Liver (tissue), 9 donors: ENCODE measurements around the gene RYR3. TPM values are rescaled to one million over a fixed set of nuclear protein-coding genes. Genes with fewer than 3 reads are reported as not detected.

Source experiments
- DNase-seq: peaks from one replicate; pipeline ENCODE4 v3.0.0-alpha.2; 2017; ENCODE audit warnings: low spot score
- H3K27ac ChIP-seq, 2 donors: one replicate each; pipeline ENCODE4 v1.7.0; 2013; ENCODE audit warnings: inconsistent platforms in 2 of 2, low read length in 2 of 2, control low read depth in 1 of 2, low read depth in 1 of 2, mild to moderate bottlenecking in 1 of 2
- H3K27me3 ChIP-seq, 4 donors: one replicate each; pipeline versions ENCODE4 v1.6.1 to v1.7.0; 2013; ENCODE audit warnings: low read length in 3 of 4, inconsistent platforms in 1 of 4, mild to moderate bottlenecking in 1 of 4, moderate library complexity in 1 of 4; ENCODE audit not compliant: control insufficient read depth in 4 of 4, insufficient read depth in 4 of 4
- H3K36me3 ChIP-seq, 4 donors: one replicate each; pipeline versions ENCODE4 v1.6.1 to v1.7.0; 2013; ENCODE audit warnings: low read length in 3 of 4, mild to moderate bottlenecking in 3 of 4, low read depth in 1 of 4, moderate library complexity in 1 of 4; ENCODE audit not compliant: control insufficient read depth in 4 of 4, insufficient read depth in 3 of 4
- H3K4me1 ChIP-seq, 4 donors: one replicate each; pipeline versions ENCODE4 v1.6.1 to v1.7.0; 2013; ENCODE audit warnings: low read length in 3 of 4, mild to moderate bottlenecking in 3 of 4, moderate library complexity in 1 of 4; ENCODE audit not compliant: control insufficient read depth in 4 of 4, insufficient read depth in 4 of 4
- H3K4me3 ChIP-seq, 3 donors: one replicate each; pipeline versions ENCODE4 v1.6.1 to v1.7.0; 2013; ENCODE audit warnings: low read length in 3 of 3, control low read depth in 1 of 3, low read depth in 1 of 3, mild to moderate bottlenecking in 1 of 3
- H3K9ac ChIP-seq, 2 donors: one replicate each; pipeline ENCODE4 v1.7.0; 2013; ENCODE audit warnings: low read length in 2 of 2, mild to moderate bottlenecking in 2 of 2, moderate library complexity in 2 of 2, control low read depth in 1 of 2, low read depth in 1 of 2
- H3K9me3 ChIP-seq, 4 donors: one replicate each; pipeline versions ENCODE4 v1.6.1 to v1.7.0; 2013; ENCODE audit warnings: low read length in 3 of 4; ENCODE audit not compliant: control insufficient read depth in 4 of 4
- EGR1 ChIP-seq, 2 donors: IDR thresholded peaks; 2 replicates each; pipeline ENCODE4 v1.6.1; 2016 to 2018; ENCODE audit warnings: antibody characterized with exemption in 2 of 2, low read depth in 2 of 2
- FOXA2 ChIP-seq: IDR thresholded peaks from 2 replicates; pipeline ENCODE4 v1.6.1; 2016; ENCODE audit warnings: antibody characterized with exemption
- HNF4A ChIP-seq, 2 donors: conservative IDR thresholded peaks; 2 replicates each; pipeline ENCODE4 v1.6.1; 2016; ENCODE audit warnings: antibody characterized with exemption in 2 of 2, mild to moderate bottlenecking in 2 of 2
- HNF4G ChIP-seq: IDR thresholded peaks from 2 replicates; pipeline ENCODE4 v1.6.1; 2016; ENCODE audit warnings: antibody characterized with exemption
- JUND ChIP-seq, 2 donors: IDR thresholded peaks; 2 replicates each; pipeline ENCODE4 v1.6.1; 2016; ENCODE audit warnings: antibody characterized with exemption in 2 of 2
- NR2F2 ChIP-seq: IDR thresholded peaks from 2 replicates; pipeline ENCODE4 v1.6.1; 2016; ENCODE audit warnings: antibody characterized with exemption
- RAD21 ChIP-seq, 2 donors: IDR thresholded peaks; 2 replicates each; pipeline ENCODE4 v1.6.1; 2016; ENCODE audit warnings: antibody characterized with exemption in 2 of 2, mild to moderate bottlenecking in 2 of 2
- RXRA ChIP-seq, 2 donors: IDR thresholded peaks; 2 replicates each; pipeline ENCODE4 v1.6.1; 2017 to 2018; ENCODE audit warnings: antibody characterized with exemption in 2 of 2, mild to moderate bottlenecking in 1 of 2
- SP1 ChIP-seq: IDR thresholded peaks from 2 replicates; pipeline ENCODE4 v1.6.1; 2018; ENCODE audit warnings: antibody characterized with exemption, mild to moderate bottlenecking
- TAF1 ChIP-seq: conservative IDR thresholded peaks from 2 replicates; pipeline ENCODE4 v1.6.1; 2016; ENCODE audit warnings: antibody characterized with exemption, mild to moderate bottlenecking
- YY1 ChIP-seq: IDR thresholded peaks from 2 replicates; pipeline ENCODE4 v1.6.1; 2016; ENCODE audit warnings: antibody characterized with exemption, mild to moderate bottlenecking
- WGBS: extraction: QIAGEN DNeasy Blood & Tissue Kit; methylation state at CpG from one replicate; pipeline ENCODE4 v1.1.7; 2013; 5-methylcytosine and 5-hydroxymethylcytosine counted together
- polyA plus RNA-seq, 2 donors: library from polyadenylated mRNA; stranded (reverse) in 1 of 2; unstranded in 1 of 2; fragments of 200-250 nt in 1 of 2; fragments of >200 nt in 1 of 2; fragmentation: Nextera tagmentation in 1 of 2; extraction: Ambion mirVana in 1 of 2; gene quantifications; one replicate each; pipeline versions ENCODE4 v1.2.1 to v1.2.3, GENCODE V29; 2013 to 2015
- total RNA-seq, 2 donors: library from RNA; depleted of rRNA; stranded (reverse); fragments of >200 nt; gene quantifications; one replicate each; pipeline ENCODE4 v1.2.3, GENCODE V29; 2014
- TF ChIP-seq, protein P1 (sequence below): IDR thresholded peaks from 2 replicates; pipeline ENCODE4 v1.6.1; 2016; ENCODE audit warnings: antibody characterized with exemption
- TF ChIP-seq, protein P2 (sequence below): IDR thresholded peaks from 2 replicates; pipeline ENCODE4 v1.6.1; 2016; ENCODE audit warnings: antibody characterized with exemption
- TF ChIP-seq, protein P3 (sequence below): fragments of 150-350 bp; IDR thresholded peaks from 2 replicates; pipeline ENCODE4 v1.5.1; 2017; ENCODE audit warnings: improper control_type of control experiment, low read depth, low read length; ENCODE audit not compliant: missing input control
- TF ChIP-seq, protein P4 (sequence below): IDR thresholded peaks from 2 replicates; pipeline ENCODE4 v1.6.1; 2016; ENCODE audit warnings: antibody characterized with exemption
- donor health status: healthy.
- donor health status: healthy.
- donor health status: healthy.
- donor health status: healthy.
- donor health status: healthy.

RYR3 gene
- total and polyA plus RNA-seq, 4 donors = 0.01 to 1.1 (median 0.22) TPM

DNA sequence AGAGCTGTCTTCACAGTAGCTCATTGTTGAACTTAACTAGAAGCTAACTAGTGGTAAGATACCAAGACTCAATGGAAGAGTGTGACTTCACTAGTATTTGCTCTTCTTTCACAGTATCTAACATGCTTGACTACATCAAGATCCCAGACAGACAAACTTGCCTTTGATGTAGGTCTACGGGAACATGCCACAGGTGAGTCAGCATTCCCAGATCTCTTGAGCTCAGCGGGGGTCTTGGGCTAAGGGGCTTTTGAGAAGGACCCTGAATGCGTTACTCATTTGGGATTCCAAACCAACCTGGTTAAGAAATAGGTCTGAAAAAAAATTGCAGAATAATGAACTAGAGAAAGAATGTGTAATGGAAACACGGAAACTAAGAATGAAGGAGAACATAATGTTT lies 222.4 kb downstream of the RYR3 start:
- Histone ChIP-seq H3K9ac (no peak overlapping the region), H3K27ac (no peak overlapping the region), H3K9me3 (no peaks in the 10 kb centered on the region), H3K4me3 (no peak overlapping the region), H3K27me3 (peaks cover 0 to 4% (median 0%) of the 10 kb centered on the region in 4 donors), H3K36me3 (no peaks in the 10 kb centered on the region), H3K4me1 (no peaks in the 10 kb centered on the region)
- no peak for DNase-seq
- no peak for TF ChIP-seq YY1
- no peak for TF ChIP-seq HNF4G
- no peak for TF ChIP-seq FOXA2
- no peak for TF ChIP-seq RXRA (IDR thresholded peaks at IDR 0.05)
- WGBS = 71% methylated on average over 4 of the region's 4 CpGs

DNA sequence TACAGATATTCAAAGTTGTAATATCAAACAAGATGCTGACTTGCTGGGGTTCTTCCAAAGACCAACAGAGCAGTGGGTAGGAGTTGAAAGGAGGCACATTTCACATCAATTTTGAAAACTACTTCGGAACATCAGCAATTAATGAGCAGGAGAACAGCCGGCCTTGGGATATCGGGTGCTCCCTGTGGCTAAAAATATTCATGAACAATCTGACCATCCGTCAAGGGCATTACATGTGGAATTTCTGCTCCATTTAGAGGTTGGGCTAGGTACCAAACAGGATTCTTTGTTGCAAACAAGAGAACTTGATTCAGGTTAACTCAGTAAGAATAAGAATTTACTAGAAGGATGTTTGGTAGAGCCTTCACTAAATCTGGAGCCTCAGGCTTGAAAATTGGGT lies 223.9 kb downstream of the RYR3 start:
- no peaks in the 10 kb centered on the region for H3K4me1 ChIP-seq
- WGBS = 78% methylated on average over 4 of the region's 4 CpGs
- TF ChIP-seq HNF4A (conservative IDR thresholded peaks at IDR 0.05) (no peak), YY1 (no peak), NR2F2 (no peak), FOXA2 (no peak), SP1 (no peak), RXRA (IDR thresholded peaks at IDR 0.05) (no peak), JUND (IDR thresholded peaks at IDR 0.05) (no peak), RAD21 (IDR thresholded peaks at IDR 0.05) (no peak)
- TF ChIP-seq, protein P1, sequence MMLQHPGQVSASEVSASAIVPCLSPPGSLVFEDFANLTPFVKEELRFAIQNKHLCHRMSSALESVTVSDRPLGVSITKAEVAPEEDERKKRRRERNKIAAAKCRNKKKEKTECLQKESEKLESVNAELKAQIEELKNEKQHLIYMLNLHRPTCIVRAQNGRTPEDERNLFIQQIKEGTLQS = no peak
- TF ChIP-seq, protein P2, sequence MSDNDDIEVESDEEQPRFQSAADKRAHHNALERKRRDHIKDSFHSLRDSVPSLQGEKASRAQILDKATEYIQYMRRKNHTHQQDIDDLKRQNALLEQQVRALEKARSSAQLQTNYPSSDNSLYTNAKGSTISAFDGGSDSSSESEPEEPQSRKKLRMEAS = no peak

DNA sequence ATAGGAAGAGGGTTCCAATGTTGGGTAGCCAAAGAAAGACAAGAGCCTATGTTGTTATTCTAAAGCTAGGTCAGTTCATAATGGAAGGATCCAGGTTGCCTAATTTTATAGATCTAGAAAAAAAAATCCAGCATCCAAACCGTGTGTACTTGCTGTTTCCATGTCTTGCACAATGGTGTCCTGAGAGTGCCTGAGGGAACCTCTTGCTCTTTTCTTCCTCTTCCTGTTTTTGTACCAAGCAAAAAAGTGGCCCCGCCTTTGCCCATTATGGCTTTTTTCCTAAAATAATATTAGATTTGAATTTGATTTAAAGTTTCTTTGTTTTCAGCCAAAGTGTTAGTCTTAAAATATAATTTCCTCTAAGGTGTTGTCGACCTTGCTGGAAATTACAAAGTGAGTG lies 224.4 kb downstream of the RYR3 start:
- no peak for TF ChIP-seq TAF1
- TF ChIP-seq RXRA (IDR thresholded peaks at IDR 0.05) = no peak
- TF ChIP-seq SP1 = no peak
- DNase-seq = no peak
- no peak overlapping the region for H3K27ac ChIP-seq
- no peaks in the 10 kb centered on the region for H3K4me1 ChIP-seq
- H3K9ac ChIP-seq = no peak overlapping the region
- peaks cover 0 to 4% (median 1%) of the 10 kb centered on the region in 4 donors for H3K27me3 ChIP-seq
- H3K9me3 ChIP-seq = no peaks in the 10 kb centered on the region
- no peak overlapping the region for H3K4me3 ChIP-seq
- H3K36me3 ChIP-seq = no peaks in the 10 kb centered on the region
- WGBS = 53% methylated on average over 3 of the region's 3 CpGs

More for the DNA sequence above, 223.9 kb downstream of the RYR3 start:
- Histone ChIP-seq H3K4me3 (no peak overlapping the region), H3K27ac (no peak overlapping the region), H3K27me3 (peaks cover 0 to 4% (median under 1%) of the 10 kb centered on the region in 4 donors), H3K9me3 (no peaks in the 10 kb centered on the region), H3K9ac (no peak overlapping the region), H3K36me3 (no peaks in the 10 kb centered on the region)
- DNase-seq = no peak

DNA sequence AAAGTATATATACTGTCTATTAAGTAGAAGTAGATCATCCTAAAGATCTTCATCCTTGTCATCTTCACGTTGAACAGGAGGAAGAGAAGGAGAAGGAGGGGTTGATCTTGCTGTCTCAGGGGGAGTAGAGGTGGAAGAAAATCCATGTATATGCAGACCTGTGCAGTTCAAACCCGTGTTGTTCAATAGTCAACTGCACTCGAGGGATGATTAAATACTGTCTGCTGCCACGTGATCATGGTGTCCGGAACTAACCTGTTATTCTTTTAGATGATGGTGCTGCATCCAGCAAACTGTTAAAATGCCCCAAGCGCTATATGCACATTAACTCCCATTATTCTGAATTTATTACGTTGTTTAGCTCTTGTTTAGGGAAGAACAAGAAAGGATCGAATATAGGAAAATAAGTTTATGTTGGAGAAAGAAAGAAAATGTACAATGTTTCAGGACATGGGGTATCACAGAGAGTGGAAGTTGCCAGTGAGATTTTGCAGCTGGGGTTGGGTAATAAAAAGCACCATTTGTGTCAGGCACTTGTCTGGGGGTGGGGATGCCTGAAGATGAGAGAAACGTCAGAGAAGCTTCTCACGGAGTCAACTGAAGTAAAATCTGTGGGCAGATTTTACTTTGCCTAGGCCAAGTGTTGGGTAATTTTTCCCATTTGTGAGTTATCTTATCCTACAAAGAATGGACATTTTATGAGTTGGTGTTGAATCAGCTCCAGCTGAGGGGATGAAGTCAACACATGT lies 229.2 kb downstream of the RYR3 start:
- Histone ChIP-seq H3K4me3 (no peak overlapping the region), H3K36me3 (no peaks in the 10 kb centered on the region), H3K27ac (no peak overlapping the region), H3K9me3 (no peaks in the 10 kb centered on the region), H3K4me1 (no peaks in the 10 kb centered on the region), H3K27me3 (peaks cover 0 to 2% (median 0%) of the 10 kb centered on the region in 4 donors), H3K9ac (no peak overlapping the region)
- no peak for DNase-seq
- WGBS = 71% methylated on average over 10 of the region's 10 CpGs
- TF ChIP-seq, protein P3, sequence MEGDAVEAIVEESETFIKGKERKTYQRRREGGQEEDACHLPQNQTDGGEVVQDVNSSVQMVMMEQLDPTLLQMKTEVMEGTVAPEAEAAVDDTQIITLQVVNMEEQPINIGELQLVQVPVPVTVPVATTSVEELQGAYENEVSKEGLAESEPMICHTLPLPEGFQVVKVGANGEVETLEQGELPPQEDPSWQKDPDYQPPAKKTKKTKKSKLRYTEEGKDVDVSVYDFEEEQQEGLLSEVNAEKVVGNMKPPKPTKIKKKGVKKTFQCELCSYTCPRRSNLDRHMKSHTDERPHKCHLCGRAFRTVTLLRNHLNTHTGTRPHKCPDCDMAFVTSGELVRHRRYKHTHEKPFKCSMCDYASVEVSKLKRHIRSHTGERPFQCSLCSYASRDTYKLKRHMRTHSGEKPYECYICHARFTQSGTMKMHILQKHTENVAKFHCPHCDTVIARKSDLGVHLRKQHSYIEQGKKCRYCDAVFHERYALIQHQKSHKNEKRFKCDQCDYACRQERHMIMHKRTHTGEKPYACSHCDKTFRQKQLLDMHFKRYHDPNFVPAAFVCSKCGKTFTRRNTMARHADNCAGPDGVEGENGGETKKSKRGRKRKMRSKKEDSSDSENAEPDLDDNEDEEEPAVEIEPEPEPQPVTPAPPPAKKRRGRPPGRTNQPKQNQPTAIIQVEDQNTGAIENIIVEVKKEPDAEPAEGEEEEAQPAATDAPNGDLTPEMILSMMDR = no peak
- no peak for TF ChIP-seq RAD21 (IDR thresholded peaks at IDR 0.05)
- TF ChIP-seq TAF1 = no peak
- TF ChIP-seq, protein P1 = no peak
- TF ChIP-seq, protein P4, sequence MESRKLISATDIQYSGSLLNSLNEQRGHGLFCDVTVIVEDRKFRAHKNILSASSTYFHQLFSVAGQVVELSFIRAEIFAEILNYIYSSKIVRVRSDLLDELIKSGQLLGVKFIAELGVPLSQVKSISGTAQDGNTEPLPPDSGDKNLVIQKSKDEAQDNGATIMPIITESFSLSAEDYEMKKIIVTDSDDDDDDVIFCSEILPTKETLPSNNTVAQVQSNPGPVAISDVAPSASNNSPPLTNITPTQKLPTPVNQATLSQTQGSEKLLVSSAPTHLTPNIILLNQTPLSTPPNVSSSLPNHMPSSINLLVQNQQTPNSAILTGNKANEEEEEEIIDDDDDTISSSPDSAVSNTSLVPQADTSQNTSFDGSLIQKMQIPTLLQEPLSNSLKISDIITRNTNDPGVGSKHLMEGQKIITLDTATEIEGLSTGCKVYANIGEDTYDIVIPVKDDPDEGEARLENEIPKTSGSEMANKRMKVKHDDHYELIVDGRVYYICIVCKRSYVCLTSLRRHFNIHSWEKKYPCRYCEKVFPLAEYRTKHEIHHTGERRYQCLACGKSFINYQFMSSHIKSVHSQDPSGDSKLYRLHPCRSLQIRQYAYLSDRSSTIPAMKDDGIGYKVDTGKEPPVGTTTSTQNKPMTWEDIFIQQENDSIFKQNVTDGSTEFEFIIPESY = no peak
- no peak for TF ChIP-seq JUND (IDR thresholded peaks at IDR 0.05)
- TF ChIP-seq YY1 = no peak
- no peak for TF ChIP-seq HNF4G
- TF ChIP-seq, protein P2 = no peak
- no peak for TF ChIP-seq EGR1 (IDR thresholded peaks at IDR 0.05; ENCODE audit: low read depth in 2 of 2)
